Measurements from ENCODE around the gene DCHS1. TPM values are rescaled to one million over a fixed set of nuclear protein-coding genes. Genes with fewer than 3 reads are reported as not detected.
A peak's percentile ranks its signal among the peaks of the same experiment; 100 is the strongest.

Gene DCHS1
- total and polyA plus RNA-seq, 10 of the 15 experiments (the other 5 are each of a cell fraction or from before 2014, with no cell fraction given) = 0.02 to 0.64 (median 0.18) TPM; not detected in 1

DNA sequence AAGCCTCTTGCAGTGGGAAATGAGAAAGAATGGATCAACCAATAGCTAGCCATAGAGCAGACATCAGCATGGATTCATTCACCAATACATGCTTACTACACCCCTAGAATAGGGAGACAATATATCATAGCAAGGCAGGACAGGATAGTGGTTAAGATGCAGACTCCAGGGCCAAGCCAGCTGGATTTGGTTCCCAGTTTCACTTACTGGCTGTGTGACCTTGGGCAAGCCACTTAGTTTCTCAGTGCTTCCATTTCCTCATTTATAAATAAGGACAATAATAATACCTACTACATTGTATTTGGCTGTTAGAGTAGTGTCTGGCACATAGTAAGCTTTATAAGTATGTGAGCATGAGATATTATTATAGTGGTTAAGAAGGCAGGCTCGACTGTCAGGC is 7.1 kb downstream of the DCHS1 start:
- no peak overlapping the region for H3K9ac ChIP-seq (ENCODE audit: control insufficient read depth, insufficient read depth, low read length)
- H3K27me3 ChIP-seq (replicated peaks in 1 of 2; ENCODE audit: control insufficient read depth in 2 of 2, insufficient read depth in 2 of 2, low read length in 1 of 2) = no peaks in the 10 kb centered on the region; a peak in 1 of 4 replicates
- no TSS peak for BruUV-seq (replicated peaks)
- in situ Hi-C loops (cut with MboI) = no loop called here
- H3K4me1 ChIP-seq (ENCODE audit: control insufficient read depth, insufficient read depth, low read length) = peaks cover 21% of the 10 kb centered on the region
- FAIRE-seq (no peak), ATAC-seq (no peak), DNase-seq (ENCODE audit: low read depth, low spot score) (no peak)
- CTCF ChIA-PET = interaction anchor here (1.5 to 4.7 kb wide), 3 partner anchors 10 to 44 kb away, joined by 6 to 22 read pairs (median 9); no protein-coding TSS in a partner anchor
- no peak overlapping the region for H3K4me3 ChIP-seq
- RAD21 ChIA-PET (ENCODE audit: unreplicated experiment) = interaction anchor here (1.0 kb wide), 1 partner anchor 35 kb away, joined by 3 read pairs; the partner anchor contains the start of gene MRPL17
- no peaks in the 10 kb centered on the region for H3K9me3 ChIP-seq (replicated peaks; ENCODE audit: control insufficient read depth, insufficient read depth, low read length)
- H3K79me2 ChIP-seq (ENCODE audit: control insufficient read depth, insufficient read depth, low read length) = no peaks in the 10 kb centered on the region
- H3K4me2 ChIP-seq (ENCODE audit: control insufficient read depth, insufficient read depth) = no peak overlapping the region
- no peak for TF ChIP-seq SIX5 (IDR thresholded peaks at IDR 0.05; ENCODE audit: low read depth, low read length, severe bottlenecking)
- no peak for TF ChIP-seq FOXK2 (IDR thresholded peaks at IDR 0.05)
- TF ChIP-seq WRNIP1 (IDR thresholded peaks at IDR 0.05; ENCODE audit: borderline replicate concordance, low read depth, low read length) = no peak
- TF ChIP-seq HDAC6 (IDR thresholded peaks at IDR 0.05; ENCODE audit: unreplicated experiment) = no peak
- TF ChIP-seq SPI1 (IDR thresholded peaks at IDR 0.05; ENCODE audit: borderline replicate concordance, insufficient read depth, low read depth, low read length) = 0 out of 2 replicates have a peak, but pooled peaks have one; percentile 31
- no peak overlapping the region for H3K27ac ChIP-seq (ENCODE audit: control insufficient read depth, insufficient read depth)
- intact Hi-C loops (cut with micrococcal nuclease; ENCODE audit: unreplicated experiment) = no loop called here
- WGBS (ENCODE audit: insufficient coverage, insufficient replicate concordance, low lambda C conversion rate, missing lambda C conversion rate) = 36% methylated on average over 1 of the region's 1 CpG
- SMC1A ChIA-PET (ENCODE audit: uncharacterized antibody, unreplicated experiment) = interaction anchor here (1.1 to 3.4 kb wide), 5 partner anchors 12 to 30 kb away, joined by 3 to 14 read pairs (median 4); partner anchors contain the start of gene TPP1
- H2AFZ ChIP-seq (ENCODE audit: control insufficient read depth, low read depth, low read length) = no peak overlapping the region
- H3K36me3 ChIP-seq (ENCODE audit: control insufficient read depth in 2 of 2, insufficient read depth in 2 of 2, low read length in 1 of 2) = no peaks in the 10 kb centered on the region
- POLR2A ChIA-PET = interaction anchor here (0.5 to 1.5 kb wide), 2 partner anchors 29 to 30 kb away, joined by 5 to 6 read pairs; partner anchors contain the start of gene TPP1
- no peaks in the 10 kb centered on the region for H4K20me1 ChIP-seq (ENCODE audit: control insufficient read depth, insufficient read depth)

DNA sequence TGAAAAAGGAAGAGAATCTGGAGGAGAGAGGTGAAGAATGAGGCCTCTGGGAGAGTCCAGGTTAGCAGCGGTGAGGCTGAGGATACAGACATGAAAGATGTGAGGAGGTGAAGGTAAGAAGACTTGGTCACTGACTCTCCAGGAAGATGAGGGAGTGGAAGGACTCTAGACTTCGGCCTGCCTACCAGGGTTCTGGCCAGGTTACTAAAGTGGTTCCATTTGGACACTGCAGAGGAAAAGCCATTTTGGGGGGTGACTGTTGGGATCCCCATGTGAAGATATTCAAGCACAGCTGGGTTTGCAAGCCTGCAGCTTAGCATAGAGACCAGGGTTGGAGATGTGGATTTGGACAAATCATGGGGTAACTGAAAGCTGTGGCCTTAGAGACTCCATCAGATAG is 7.8 kb downstream of the DCHS1 start:
- Histone ChIP-seq H3K27me3 (replicated peaks in 1 of 2; ENCODE audit: control insufficient read depth in 2 of 2, insufficient read depth in 2 of 2, low read length in 1 of 2) (no peaks in the 10 kb centered on the region), H3K27ac (ENCODE audit: control insufficient read depth, insufficient read depth) (no peak overlapping the region), H3K4me1 (ENCODE audit: control insufficient read depth, insufficient read depth, low read length) (peaks cover 21% of the 10 kb centered on the region), H3K36me3 (ENCODE audit: control insufficient read depth in 2 of 2, insufficient read depth in 2 of 2, low read length in 1 of 2) (no peaks in the 10 kb centered on the region), H3K4me2 (ENCODE audit: control insufficient read depth, insufficient read depth) (no peak overlapping the region), H3K9me3 (replicated peaks; ENCODE audit: control insufficient read depth, insufficient read depth, low read length) (no peaks in the 10 kb centered on the region), H3K9ac (ENCODE audit: control insufficient read depth, insufficient read depth, low read length) (no peak overlapping the region), H4K20me1 (ENCODE audit: control insufficient read depth, insufficient read depth) (no peaks in the 10 kb centered on the region), H3K79me2 (ENCODE audit: control insufficient read depth, insufficient read depth, low read length) (no peaks in the 10 kb centered on the region), H3K4me3 (no peak overlapping the region), H2AFZ (ENCODE audit: control insufficient read depth, low read depth, low read length) (no peak overlapping the region)
- intact Hi-C loops (cut with micrococcal nuclease; ENCODE audit: unreplicated experiment) (no loop called here), in situ Hi-C loops (cut with MboI) (no loop called here)
- RAD21 ChIA-PET (ENCODE audit: unreplicated experiment) = interaction anchor here (0.7 to 1.1 kb wide), 3 partner anchors 13 to 36 kb away, joined by 3 to 4 read pairs (median 3); partner anchors contain the start of gene MRPL17
- DNase-seq (ENCODE audit: low read depth, low spot score) (no peak), ATAC-seq (no peak), FAIRE-seq (no peak)
- SMC1A ChIA-PET (ENCODE audit: uncharacterized antibody, unreplicated experiment) = interaction anchor here (1.1 to 3.4 kb wide), 6 partner anchors 13 to 98 kb away, joined by 4 to 14 read pairs (median 6); partner anchors contain the start of genes MRPL17 and TPP1
- TF ChIP-seq TAF1 (IDR thresholded peaks at IDR 0.05; ENCODE audit: borderline replicate concordance, low read depth, low read length) (no peak), TARDBP (IDR thresholded peaks at IDR 0.05; ENCODE audit: borderline replicate concordance) (no peak)
- TF ChIP-seq, protein P1, sequence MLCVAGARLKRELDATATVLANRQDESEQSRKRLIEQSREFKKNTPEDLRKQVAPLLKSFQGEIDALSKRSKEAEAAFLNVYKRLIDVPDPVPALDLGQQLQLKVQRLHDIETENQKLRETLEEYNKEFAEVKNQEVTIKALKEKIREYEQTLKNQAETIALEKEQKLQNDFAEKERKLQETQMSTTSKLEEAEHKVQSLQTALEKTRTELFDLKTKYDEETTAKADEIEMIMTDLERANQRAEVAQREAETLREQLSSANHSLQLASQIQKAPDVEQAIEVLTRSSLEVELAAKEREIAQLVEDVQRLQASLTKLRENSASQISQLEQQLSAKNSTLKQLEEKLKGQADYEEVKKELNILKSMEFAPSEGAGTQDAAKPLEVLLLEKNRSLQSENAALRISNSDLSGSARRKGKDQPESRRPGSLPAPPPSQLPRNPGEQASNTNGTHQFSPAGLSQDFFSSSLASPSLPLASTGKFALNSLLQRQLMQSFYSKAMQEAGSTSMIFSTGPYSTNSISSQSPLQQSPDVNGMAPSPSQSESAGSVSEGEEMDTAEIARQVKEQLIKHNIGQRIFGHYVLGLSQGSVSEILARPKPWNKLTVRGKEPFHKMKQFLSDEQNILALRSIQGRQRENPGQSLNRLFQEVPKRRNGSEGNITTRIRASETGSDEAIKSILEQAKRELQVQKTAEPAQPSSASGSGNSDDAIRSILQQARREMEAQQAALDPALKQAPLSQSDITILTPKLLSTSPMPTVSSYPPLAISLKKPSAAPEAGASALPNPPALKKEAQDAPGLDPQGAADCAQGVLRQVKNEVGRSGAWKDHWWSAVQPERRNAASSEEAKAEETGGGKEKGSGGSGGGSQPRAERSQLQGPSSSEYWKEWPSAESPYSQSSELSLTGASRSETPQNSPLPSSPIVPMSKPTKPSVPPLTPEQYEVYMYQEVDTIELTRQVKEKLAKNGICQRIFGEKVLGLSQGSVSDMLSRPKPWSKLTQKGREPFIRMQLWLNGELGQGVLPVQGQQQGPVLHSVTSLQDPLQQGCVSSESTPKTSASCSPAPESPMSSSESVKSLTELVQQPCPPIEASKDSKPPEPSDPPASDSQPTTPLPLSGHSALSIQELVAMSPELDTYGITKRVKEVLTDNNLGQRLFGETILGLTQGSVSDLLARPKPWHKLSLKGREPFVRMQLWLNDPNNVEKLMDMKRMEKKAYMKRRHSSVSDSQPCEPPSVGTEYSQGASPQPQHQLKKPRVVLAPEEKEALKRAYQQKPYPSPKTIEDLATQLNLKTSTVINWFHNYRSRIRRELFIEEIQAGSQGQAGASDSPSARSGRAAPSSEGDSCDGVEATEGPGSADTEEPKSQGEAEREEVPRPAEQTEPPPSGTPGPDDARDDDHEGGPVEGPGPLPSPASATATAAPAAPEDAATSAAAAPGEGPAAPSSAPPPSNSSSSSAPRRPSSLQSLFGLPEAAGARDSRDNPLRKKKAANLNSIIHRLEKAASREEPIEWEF (IDR thresholded peaks at IDR 0.05; ENCODE audit: insufficient replicate concordance, low read depth, low read length) = no peak
- CTCF ChIA-PET = interaction anchor here (0.9 to 4.7 kb wide), 5 partner anchors 10 to 57 kb away, joined by 3 to 22 read pairs (median 6); no protein-coding TSS in a partner anchor
- no TSS peak for BruUV-seq (replicated peaks)
- 100% methylated on average over 2 of the region's 2 CpGs for WGBS (ENCODE audit: insufficient coverage, insufficient replicate concordance, low lambda C conversion rate, missing lambda C conversion rate)
- POLR2A ChIA-PET = interaction anchor here (1.3 to 2.5 kb wide), 3 partner anchors 29 to 35 kb away, joined by 3 to 10 read pairs (median 3); partner anchors contain the start of gene TAF10

All from GM12878 (cell line).